Measurements from ENCODE around the gene ZNF431.
"Not testable (repeated sequence)": the region's sequence is repeated elsewhere in the genome, so short reads cannot be mapped to it uniquely, and the experiment has no call there.

ZNF431 gene

GRCh38 chr19:21141787-21142464 lies at the start of gene ZNF431:
Gene ZNF431 (plus strand): TSS chr19:21142040. CDS start chr19:21142184, 144 bp downstream.
- peak; percentile 84 for DNase-seq (ENCODE audit: low read depth in 2 of 2)

- peak in 1 of 2 experiments; percentile 5 for DNase-seq (ENCODE audit: low read depth in 2 of 2)
Observed at GRCh38 chr19:21092109-21092508, 49.7 kb upstream of the ZNF431 start.

GRCh38 chr19:21094347-21095025 lies 47.4 kb upstream of the ZNF431 start:
- DNase-seq (ENCODE audit: low read depth in 2 of 2), result no peak

GRCh38 chr19:21098291-21098690 lies 43.5 kb upstream of the ZNF431 start:
- DNase-seq (ENCODE audit: low read depth in 2 of 2), result no peak

- DNase-seq (ENCODE audit: low read depth in 2 of 2), result no peak
Observed at GRCh38 chr19:21101521-21102242, 40.2 kb upstream of the ZNF431 start.

- DNase-seq (ENCODE audit: low read depth in 2 of 2), result no peak
Observed at GRCh38 chr19:21109116-21109515, 32.7 kb upstream of the ZNF431 start.

- no peak for DNase-seq (ENCODE audit: low read depth in 2 of 2)
Observed at GRCh38 chr19:21110183-21110582, 31.7 kb upstream of the ZNF431 start.

GRCh38 chr19:21115430-21115829 lies 26.4 kb upstream of the ZNF431 start:
- no peak for DNase-seq (ENCODE audit: low read depth in 2 of 2)

- DNase-seq (ENCODE audit: low read depth in 2 of 2), result no peak
Observed at GRCh38 chr19:21117041-21117907, 24.6 kb upstream of the ZNF431 start.

GRCh38 chr19:21126078-21126477 lies 15.8 kb upstream of the ZNF431 start:
- DNase-seq (ENCODE audit: low read depth in 2 of 2), result no peak

GRCh38 chr19:21127001-21127400 lies 14.8 kb upstream of the ZNF431 start:
- DNase-seq (ENCODE audit: low read depth in 2 of 2), result no peak

- no peak for DNase-seq (ENCODE audit: low read depth in 2 of 2)
Observed at GRCh38 chr19:21127898-21128297, 13.9 kb upstream of the ZNF431 start.

- DNase-seq (ENCODE audit: low read depth in 2 of 2), result no peak
Observed at GRCh38 chr19:21128901-21129698, 12.7 kb upstream of the ZNF431 start.

GRCh38 chr19:21130097-21130775 lies 11.6 kb upstream of the ZNF431 start:
- DNase-seq (ENCODE audit: low read depth in 2 of 2), result no peak

GRCh38 chr19:21133633-21134032 lies 8.2 kb upstream of the ZNF431 start:
- DNase-seq (ENCODE audit: low read depth in 2 of 2), result no peak

- DNase-seq (ENCODE audit: low read depth in 2 of 2), result no peak
Observed at GRCh38 chr19:21134934-21135366, 6.9 kb upstream of the ZNF431 start.

- no peak for DNase-seq (ENCODE audit: low read depth in 2 of 2)
Observed at GRCh38 chr19:21135433-21135832, 6.4 kb upstream of the ZNF431 start.

GRCh38 chr19:21138130-21138529 lies 3.7 kb upstream of the ZNF431 start:
- DNase-seq (ENCODE audit: low read depth in 2 of 2), result no peak

- DNase-seq (ENCODE audit: low read depth in 2 of 2), result not testable (repeated sequence)
Observed at GRCh38 chr19:21141006-21141405, 834 bp upstream of the ZNF431 start.

- DNase-seq (ENCODE audit: low read depth in 2 of 2), result no peak
Observed at GRCh38 chr19:21143428-21143827, 1.6 kb downstream of the ZNF431 start.

All from fibroblast of skin of left quadriceps (primary cell).